ENCODE data around the gene MAN2B2. TPM values are rescaled to one million over a fixed set of nuclear protein-coding genes. Genes with fewer than 3 reads are reported as not detected.

MAN2B2 gene
- total and polyA plus RNA-seq, 9 of the 15 experiments (the other 6 are each of a cell fraction or from before 2014, with no cell fraction given), result 0.21 to 8.8 (median 3.7) TPM

- TF ChIP-seq REST (IDR thresholded peaks at IDR 0.05; ENCODE audit: borderline replicate concordance), result peak; percentile 48
- TF ChIP-seq REST (CRISPR knock-in tag; IDR thresholded peaks at IDR 0.05; ENCODE audit: low read depth), result no peak
- TF ChIP-seq ZNF140 (CRISPR knock-in tag; IDR thresholded peaks at IDR 0.05), result no peak
- peak; percentile 62 for TF ChIP-seq PHF20 (IDR thresholded peaks at IDR 0.05; ENCODE audit: partially characterized antibody)
- TF ChIP-seq ZNF253 (CRISPR knock-in tag; conservative IDR thresholded peaks at IDR 0.05), result no peak
- no peak for TF ChIP-seq SAFB (IDR thresholded peaks at IDR 0.05; ENCODE audit: borderline replicate concordance, low read depth, low read length)
- no peak for TF ChIP-seq ZFP36 (IDR thresholded peaks at IDR 0.05; ENCODE audit: low read depth, low read length, partially characterized antibody)
- no peak for TF ChIP-seq ETV1 (tag; conservative IDR thresholded peaks at IDR 0.05; ENCODE audit: low read depth)
- no peak for TF ChIP-seq OTX1 (CRISPR knock-in tag; IDR thresholded peaks at IDR 0.05)
- TF ChIP-seq SNAPC5 (CRISPR knock-in tag; IDR thresholded peaks at IDR 0.05), result no peak
- TF ChIP-seq YY1 (IDR thresholded peaks at IDR 0.05; ENCODE audit: borderline replicate concordance in 1 of 3, control insufficient read depth in 1 of 3, extremely low read depth in 1 of 3, insufficient read depth in 3 of 3, insufficient read length in 1 of 3, insufficient replicate concordance in 2 of 3, low read depth in 1 of 3, low read length in 2 of 3), result peak in 2 of 3 experiments; percentile 60 to 86
- no peak for TF ChIP-seq CHD2 (IDR thresholded peaks at IDR 0.05; ENCODE audit: low read depth, low read length)
- TF ChIP-seq POLR2A (conservative IDR thresholded peaks at IDR 0.05), result peak; percentile 40; the same call in 1 of the 2 replicates
- no peak for TF ChIP-seq HMGN3 (IDR thresholded peaks at IDR 0.05; ENCODE audit: borderline replicate concordance, extremely low read depth, insufficient read length, low read depth, low read length)
- no peak for TF ChIP-seq SFPQ (IDR thresholded peaks at IDR 0.05; ENCODE audit: low read depth, low read length)
- TF ChIP-seq SREBF1 (IDR thresholded peaks at IDR 0.05; ENCODE audit: borderline replicate concordance, low read depth, low read length), result no peak
- TF ChIP-seq ZNF511 (CRISPR knock-in tag; IDR thresholded peaks at IDR 0.05), result no peak
- peak; percentile 33 for TF ChIP-seq FOS (IDR thresholded peaks at IDR 0.05; ENCODE audit: extremely low read depth, insufficient read length)
Observed at GRCh38 chr4:6582889-6583490, 8.0 kb downstream of the MAN2B2 start (continued).

Data from K562 (cell line).